HCT116 (cell line): ENCODE results near the gene QKI. TPM values are rescaled to one million over a fixed set of nuclear protein-coding genes. Genes with fewer than 3 reads are reported as not detected.

Experiments
- ATAC-seq: fragments of 200-7000 bp; cut with Tn5 transposase; 2 replicates; pipeline ENCODE4 v1.9.1; 2020; ENCODE audit warnings: mild to moderate bottlenecking, moderate library complexity
- BruUV-seq: library from RNA; stranded (reverse); fragments of 400-500 nt; replicated peaks from 2 replicates; lab custom pipeline; 2021; lab: Mats Ljungman, UMichigan
- CTCF ChIA-PET: fragments of 300-600 bp; sonication (Branson Sonifier 250); formaldehyde crosslinking; loops from one replicate; lab custom pipeline; 2021; ENCODE audit warnings: antibody characterized with exemption; lab: Charles Lee
- POLR2A ChIA-PET: fragments of 300-600, 350-600 bp; sonication (Branson Sonifier 250); formaldehyde crosslinking; loops from one replicate; lab custom pipeline; 2021; ENCODE audit warnings: antibody characterized with exemption; lab: Charles Lee
- RAD21 ChIA-PET, 2 experiments: fragments of 300-600 bp; sonication (Branson Sonifier 250); formaldehyde crosslinking; loops; one replicate each; lab custom pipeline; 2023; ENCODE audit warnings: low total read pairs in 2 of 2; ENCODE audit not compliant: uncharacterized antibody in 2 of 2, unreplicated experiment in 2 of 2, low non-redundant PET in 1 of 2; lab: Charles Lee
- DNase-seq: peaks from one replicate; pipeline ENCODE4 v3.0.0-alpha.2; 2010; ENCODE audit warnings: low read depth, low spot score
- H2AFZ ChIP-seq: fragments of 200-600 bp; shearing (Covaris generic), sonication (generic); 2 replicates; pipeline ENCODE4 v1.6.1; 2017; ENCODE audit warnings: low read depth, mixed run types, mixed read lengths, antibody characterized with exemption, low read length; ENCODE audit not compliant: poor library complexity, severe bottlenecking
- H3K27ac ChIP-seq: 2 replicates; pipeline ENCODE4 v1.5.1; 2012; ENCODE audit warnings: low read depth, low read length
- H3K27me3 ChIP-seq: fragments of 200-600 bp; sonication (generic); 2 replicates; pipeline ENCODE4 v1.6.1; 2016; ENCODE audit warnings: mixed run types, low read length, mixed read lengths; ENCODE audit not compliant: insufficient read depth
- H3K36me3 ChIP-seq, 2 experiments: fragments of 200-500 bp in 1 of 2; fragments of 200-600 bp in 1 of 2; sonication (Bioruptor generic) in 1 of 2; sonication (generic) in 1 of 2; 2 replicates each; pipeline versions ENCODE4 v1.5.1 to v1.6.1; 2014 to 2016; ENCODE audit warnings: low read length in 2 of 2, inconsistent platforms in 1 of 2, mixed read lengths in 1 of 2, mixed run types in 1 of 2; ENCODE audit not compliant: insufficient read depth in 2 of 2, control insufficient read depth in 1 of 2
- H3K4me1 ChIP-seq, 2 experiments: fragments of 200-600 bp in 1 of 2; sonication (generic) in 1 of 2; 2 replicates each; pipeline versions ENCODE4 v1.5.1 to v1.6.1; 2012 to 2017; ENCODE audit warnings: low read length in 2 of 2, inconsistent platforms in 1 of 2, mild to moderate bottlenecking in 1 of 2, mixed read lengths in 1 of 2, mixed run types in 1 of 2, moderate library complexity in 1 of 2; ENCODE audit not compliant: insufficient read depth in 2 of 2, control insufficient read depth in 1 of 2
- H3K4me2 ChIP-seq: fragments of 200-600 bp; sonication (generic); 2 replicates; pipeline ENCODE4 v1.6.1; 2017; ENCODE audit warnings: mixed run types, low read length, mixed read lengths
- H3K4me3 ChIP-seq, 2 experiments: fragments of 200-600 bp in 1 of 2; sonication (generic) in 1 of 2; replicated peaks in 1 of 2; 2 replicates each; pipeline ENCODE4 v1.5.1; 2011 to 2016; ENCODE audit warnings: low read length in 2 of 2, control low read depth in 1 of 2, low read depth in 1 of 2, mild to moderate bottlenecking in 1 of 2, mixed read lengths in 1 of 2, mixed run types in 1 of 2
- H3K79me2 ChIP-seq: fragments of 200-600 bp; sonication (generic); 2 replicates; pipeline ENCODE4 v1.6.1; 2017; ENCODE audit warnings: mild to moderate bottlenecking, mixed run types, low read length, moderate library complexity, mixed read lengths; ENCODE audit not compliant: insufficient read depth
- H3K9ac ChIP-seq: fragments of 200-600 bp; sonication (generic); 2 replicates; pipeline ENCODE4 v1.6.1; 2016; ENCODE audit warnings: low read length, mixed read lengths
- H3K9me2 ChIP-seq: fragments of 200-600 bp; sonication (generic), shearing (Covaris generic); 2 replicates; pipeline ENCODE4 v1.6.1; 2017; ENCODE audit warnings: mixed run types, mild to moderate bottlenecking, moderate library complexity; ENCODE audit not compliant: insufficient read depth
- H3K9me3 ChIP-seq, 2 experiments: fragments of 200-500 bp in 1 of 2; fragments of 200-600 bp in 1 of 2; sonication (Bioruptor generic) in 1 of 2; sonication (generic) in 1 of 2; 2 replicates each; pipeline ENCODE4 v1.6.1; 2014 to 2017; ENCODE audit warnings: low read length in 2 of 2, mixed read lengths in 2 of 2, inconsistent platforms in 1 of 2, low read depth in 1 of 2, mild to moderate bottlenecking in 1 of 2, mixed run types in 1 of 2, moderate library complexity in 1 of 2; ENCODE audit not compliant: control insufficient read depth in 1 of 2, insufficient read depth in 1 of 2
- H4K20me1 ChIP-seq: fragments of 200-600 bp; sonication (generic), shearing (Covaris generic); 2 replicates; pipeline ENCODE4 v1.6.1; 2017; ENCODE audit warnings: mixed run types, mild to moderate bottlenecking, moderate library complexity; ENCODE audit not compliant: insufficient read depth
- CEBPB ChIP-seq: IDR thresholded peaks from 2 replicates; pipeline ENCODE4 v1.6.1; 2012; ENCODE audit warnings: low read depth
- EGR1 ChIP-seq: IDR thresholded peaks from 2 replicates; pipeline ENCODE4 v1.6.1; 2012; ENCODE audit warnings: low read depth
- ELF1 ChIP-seq: IDR thresholded peaks from 2 replicates; pipeline ENCODE4 v1.6.1; 2012; ENCODE audit warnings: low read depth, borderline replicate concordance
- EZH2 ChIP-seq: fragments of 200-600 bp; sonication (generic); IDR thresholded peaks from 2 replicates; pipeline ENCODE4 v1.6.1; 2017; ENCODE audit warnings: antibody characterized with exemption, mixed run types
- EZH2phosphoT487 ChIP-seq: fragments of 200-600 bp; IDR thresholded peaks from 2 replicates; pipeline ENCODE4 v1.6.1; 2018; ENCODE audit warnings: antibody characterized with exemption, borderline replicate concordance
- FOSL1 ChIP-seq: IDR thresholded peaks from 2 replicates; pipeline ENCODE4 v1.6.1; 2012; ENCODE audit warnings: low read depth
- JUND ChIP-seq: IDR thresholded peaks from 2 replicates; pipeline ENCODE4 v1.6.1; 2012
- POLR2A ChIP-seq: IDR thresholded peaks from 2 replicates; pipeline ENCODE4 v1.7.0; 2011; ENCODE audit warnings: borderline replicate concordance; ENCODE audit not compliant: insufficient read depth, insufficient read length; ENCODE audit errors: extremely low read depth
- RAD21 ChIP-seq: IDR thresholded peaks from 2 replicates; pipeline ENCODE4 v1.6.1; 2012; ENCODE audit warnings: low read depth, mild to moderate bottlenecking
- SIN3A ChIP-seq: IDR thresholded peaks from 2 replicates; pipeline ENCODE4 v1.6.1; 2012; ENCODE audit warnings: low read depth
- SP1 ChIP-seq: IDR thresholded peaks from 2 replicates; pipeline ENCODE4 v1.6.1; 2012; ENCODE audit warnings: low read depth
- SRF ChIP-seq: IDR thresholded peaks from 2 replicates; pipeline ENCODE4 v1.6.1; 2012; ENCODE audit warnings: low read depth
- TCF7L2 ChIP-seq: IDR thresholded peaks from 2 replicates; pipeline ENCODE4 v1.7.0; 2011; ENCODE audit warnings: borderline replicate concordance, inconsistent platforms; ENCODE audit not compliant: insufficient read depth, insufficient read length; ENCODE audit errors: extremely low read depth
- YY1 ChIP-seq: IDR thresholded peaks from 2 replicates; pipeline ENCODE4 v1.6.1; 2011; ENCODE audit warnings: low read length, low read depth, moderate library complexity, mild to moderate bottlenecking; ENCODE audit not compliant: insufficient replicate concordance; ENCODE audit errors: extremely low read depth
- ZFX ChIP-seq: fragments of 450-650 bp; IDR thresholded peaks from 2 replicates; pipeline ENCODE4 v1.6.1; 2017
- ZNF274 ChIP-seq: fragments of 200-500 bp; sonication (Bioruptor generic); IDR thresholded peaks from 2 replicates; pipeline ENCODE4 v1.6.1; 2014; ENCODE audit warnings: mild to moderate bottlenecking, low read depth, low read length, inconsistent platforms
- intact Hi-C: fragments of 100-400 bp; cut with micrococcal nuclease; formaldehyde crosslinking; loops from 2 replicates; pipeline ENCODE4 v1.10.0; 2022
- total RNA-seq: library from RNA; stranded (reverse); gene quantifications from one replicate; pipeline ENCODE4 v1.2.1, GENCODE V29; 2021; ENCODE audit not compliant: unreplicated experiment
- TF ChIP-seq, protein P1 (sequence below): IDR thresholded peaks from 2 replicates; pipeline ENCODE4 v1.6.1; 2011; ENCODE audit warnings: mild to moderate bottlenecking, low read length, moderate library complexity; ENCODE audit not compliant: insufficient replicate concordance; ENCODE audit errors: extremely low read depth
- TF ChIP-seq, protein P2 (sequence below), 3 experiments: fragments of 200-600 bp in 1 of 3; sonication (generic) in 1 of 3; IDR thresholded peaks in 2 of 3; conservative IDR thresholded peaks in 1 of 3; 2 replicates each; pipeline ENCODE4 v1.5.1; 2012 to 2017; ENCODE audit warnings: low read depth in 2 of 3, low read length in 2 of 3, antibody characterized with exemption in 1 of 3, borderline replicate concordance in 1 of 3, control low read depth in 1 of 3, mild to moderate bottlenecking in 1 of 3, mixed read lengths in 1 of 3, mixed run types in 1 of 3, moderate library complexity in 1 of 3; ENCODE audit not compliant: insufficient read depth in 1 of 3
- TF ChIP-seq, protein P3 (sequence below): IDR thresholded peaks from 2 replicates; pipeline ENCODE4 v1.6.1; 2012
- TF ChIP-seq, protein P4 (sequence below): IDR thresholded peaks from 2 replicates; pipeline ENCODE4 v1.6.1; 2012

Gene QKI
- total RNA-seq, 1 experiment from 2014 or later, result 35.3 TPM

DNA sequence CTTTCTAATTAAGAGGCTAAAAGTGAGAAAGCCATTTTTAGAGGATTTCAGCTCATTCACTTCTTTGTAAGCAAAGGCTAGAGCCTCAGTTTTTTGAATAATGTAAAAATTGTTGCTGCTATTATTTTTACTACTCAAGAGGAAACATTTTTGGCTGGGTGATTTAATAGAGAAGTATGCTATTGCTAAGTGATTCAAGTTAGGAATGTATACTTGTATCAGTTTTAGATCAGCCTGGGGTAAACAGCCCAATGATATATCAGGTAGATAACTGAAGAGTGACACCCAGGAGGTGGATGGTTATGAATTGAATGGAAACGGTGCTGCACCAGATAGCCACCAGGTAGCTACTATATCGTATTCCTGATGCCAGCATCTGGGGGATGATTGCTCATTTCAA, 9.2 kb downstream of the QKI start:
- Histone ChIP-seq H3K9me3 (no peaks in the 10 kb centered on the region), H3K4me2 (no peak overlapping the region), H4K20me1 (no peaks in the 10 kb centered on the region), H3K9ac (no peak overlapping the region), H3K27me3 (no peaks in the 10 kb centered on the region), H3K79me2 (peaks cover 93% of the 10 kb centered on the region), H3K36me3 (no peaks in the 10 kb centered on the region), H2AFZ (no peak overlapping the region), H3K4me1 (no peaks in the 10 kb centered on the region; a peak in 1 of 4 replicates), H3K4me3 (no peak overlapping the region), H3K27ac (no peak overlapping the region)
- ChIA-PET CTCF (no interaction called here), POLR2A (no interaction called here)
- ATAC-seq (no peak), DNase-seq (no peak)
- no TSS peak for BruUV-seq
- intact Hi-C loops, result loop anchor here (10.0 kb wide), 1 partner anchor 131 kb away; no protein-coding TSS in a partner anchor
- TF ChIP-seq, protein P1, sequence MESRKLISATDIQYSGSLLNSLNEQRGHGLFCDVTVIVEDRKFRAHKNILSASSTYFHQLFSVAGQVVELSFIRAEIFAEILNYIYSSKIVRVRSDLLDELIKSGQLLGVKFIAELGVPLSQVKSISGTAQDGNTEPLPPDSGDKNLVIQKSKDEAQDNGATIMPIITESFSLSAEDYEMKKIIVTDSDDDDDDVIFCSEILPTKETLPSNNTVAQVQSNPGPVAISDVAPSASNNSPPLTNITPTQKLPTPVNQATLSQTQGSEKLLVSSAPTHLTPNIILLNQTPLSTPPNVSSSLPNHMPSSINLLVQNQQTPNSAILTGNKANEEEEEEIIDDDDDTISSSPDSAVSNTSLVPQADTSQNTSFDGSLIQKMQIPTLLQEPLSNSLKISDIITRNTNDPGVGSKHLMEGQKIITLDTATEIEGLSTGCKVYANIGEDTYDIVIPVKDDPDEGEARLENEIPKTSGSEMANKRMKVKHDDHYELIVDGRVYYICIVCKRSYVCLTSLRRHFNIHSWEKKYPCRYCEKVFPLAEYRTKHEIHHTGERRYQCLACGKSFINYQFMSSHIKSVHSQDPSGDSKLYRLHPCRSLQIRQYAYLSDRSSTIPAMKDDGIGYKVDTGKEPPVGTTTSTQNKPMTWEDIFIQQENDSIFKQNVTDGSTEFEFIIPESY, result no peak
- TF ChIP-seq CEBPB (no peak), TCF7L2 (no peak), YY1 (no peak), SP1 (no peak), EZH2 (no peak), EZH2phosphoT487 (no peak), SIN3A (no peak), EGR1 (no peak), POLR2A (no peak), JUND (no peak), SRF (no peak), ELF1 (no peak), FOSL1 (no peak), RAD21 (no peak), ZNF274 (no peak), ZFX (no peak)
- TF ChIP-seq, protein P2, sequence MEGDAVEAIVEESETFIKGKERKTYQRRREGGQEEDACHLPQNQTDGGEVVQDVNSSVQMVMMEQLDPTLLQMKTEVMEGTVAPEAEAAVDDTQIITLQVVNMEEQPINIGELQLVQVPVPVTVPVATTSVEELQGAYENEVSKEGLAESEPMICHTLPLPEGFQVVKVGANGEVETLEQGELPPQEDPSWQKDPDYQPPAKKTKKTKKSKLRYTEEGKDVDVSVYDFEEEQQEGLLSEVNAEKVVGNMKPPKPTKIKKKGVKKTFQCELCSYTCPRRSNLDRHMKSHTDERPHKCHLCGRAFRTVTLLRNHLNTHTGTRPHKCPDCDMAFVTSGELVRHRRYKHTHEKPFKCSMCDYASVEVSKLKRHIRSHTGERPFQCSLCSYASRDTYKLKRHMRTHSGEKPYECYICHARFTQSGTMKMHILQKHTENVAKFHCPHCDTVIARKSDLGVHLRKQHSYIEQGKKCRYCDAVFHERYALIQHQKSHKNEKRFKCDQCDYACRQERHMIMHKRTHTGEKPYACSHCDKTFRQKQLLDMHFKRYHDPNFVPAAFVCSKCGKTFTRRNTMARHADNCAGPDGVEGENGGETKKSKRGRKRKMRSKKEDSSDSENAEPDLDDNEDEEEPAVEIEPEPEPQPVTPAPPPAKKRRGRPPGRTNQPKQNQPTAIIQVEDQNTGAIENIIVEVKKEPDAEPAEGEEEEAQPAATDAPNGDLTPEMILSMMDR (IDR thresholded peaks at IDR 0.05 in 2 of 3, conservative IDR thresholded peaks at IDR 0.05 in 1 of 3; ENCODE audit: borderline replicate concordance in 1 of 3, insufficient read depth in 1 of 3, low read depth in 2 of 3, low read length in 2 of 3), result no peak
- TF ChIP-seq, protein P3, sequence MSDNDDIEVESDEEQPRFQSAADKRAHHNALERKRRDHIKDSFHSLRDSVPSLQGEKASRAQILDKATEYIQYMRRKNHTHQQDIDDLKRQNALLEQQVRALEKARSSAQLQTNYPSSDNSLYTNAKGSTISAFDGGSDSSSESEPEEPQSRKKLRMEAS, result no peak
- TF ChIP-seq, protein P4, sequence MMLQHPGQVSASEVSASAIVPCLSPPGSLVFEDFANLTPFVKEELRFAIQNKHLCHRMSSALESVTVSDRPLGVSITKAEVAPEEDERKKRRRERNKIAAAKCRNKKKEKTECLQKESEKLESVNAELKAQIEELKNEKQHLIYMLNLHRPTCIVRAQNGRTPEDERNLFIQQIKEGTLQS, result no peak
- TF ChIP-seq, all 23 proteins: peak for 0
- no peaks in the 10 kb centered on the region for H3K9me2 ChIP-seq
- RAD21 ChIA-PET, result no interaction called here
